ENCODE results near the gene CDKN2B.

The CDKN2B gene

DNA sequence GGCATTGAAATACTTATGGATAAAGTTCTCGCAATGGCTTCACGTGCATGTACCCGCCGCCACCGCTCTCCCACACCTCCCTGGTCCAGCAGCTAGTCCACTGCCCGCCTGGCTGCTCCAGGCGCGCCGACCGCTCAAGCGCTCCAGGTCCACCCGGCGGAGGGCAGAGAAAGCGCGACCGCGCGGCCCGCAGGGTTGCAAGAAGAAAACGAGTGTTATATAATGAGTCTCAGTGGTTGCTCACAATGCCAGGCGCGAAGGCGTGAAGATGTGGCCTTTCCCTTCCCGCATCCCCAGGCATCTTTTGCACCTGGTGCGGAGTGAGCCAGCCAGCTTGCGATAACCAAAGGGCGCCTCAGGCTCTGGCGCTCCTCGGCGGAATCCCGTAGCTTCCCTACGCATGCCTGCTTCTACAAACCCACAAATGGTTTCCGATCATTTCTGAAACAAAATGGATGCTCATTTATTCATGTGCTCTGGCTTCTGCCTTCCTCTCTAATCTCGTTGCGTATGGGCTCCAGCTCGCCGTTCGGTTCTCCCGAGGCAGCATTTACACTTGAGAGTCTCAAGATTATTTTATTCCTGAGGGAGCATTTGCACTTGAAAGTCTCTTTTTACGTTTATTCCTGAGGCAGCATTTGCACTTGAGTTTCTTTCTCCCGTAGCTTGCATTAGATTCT lies 40.6 kb downstream of the CDKN2B start:
- H3K4me3 ChIP-seq: peak overlapping the region; percentile 11
- H3K27ac ChIP-seq: no peak overlapping the region
- no peak for DNase-seq (ENCODE audit: low spot score)
- TF ChIP-seq, protein P1, sequence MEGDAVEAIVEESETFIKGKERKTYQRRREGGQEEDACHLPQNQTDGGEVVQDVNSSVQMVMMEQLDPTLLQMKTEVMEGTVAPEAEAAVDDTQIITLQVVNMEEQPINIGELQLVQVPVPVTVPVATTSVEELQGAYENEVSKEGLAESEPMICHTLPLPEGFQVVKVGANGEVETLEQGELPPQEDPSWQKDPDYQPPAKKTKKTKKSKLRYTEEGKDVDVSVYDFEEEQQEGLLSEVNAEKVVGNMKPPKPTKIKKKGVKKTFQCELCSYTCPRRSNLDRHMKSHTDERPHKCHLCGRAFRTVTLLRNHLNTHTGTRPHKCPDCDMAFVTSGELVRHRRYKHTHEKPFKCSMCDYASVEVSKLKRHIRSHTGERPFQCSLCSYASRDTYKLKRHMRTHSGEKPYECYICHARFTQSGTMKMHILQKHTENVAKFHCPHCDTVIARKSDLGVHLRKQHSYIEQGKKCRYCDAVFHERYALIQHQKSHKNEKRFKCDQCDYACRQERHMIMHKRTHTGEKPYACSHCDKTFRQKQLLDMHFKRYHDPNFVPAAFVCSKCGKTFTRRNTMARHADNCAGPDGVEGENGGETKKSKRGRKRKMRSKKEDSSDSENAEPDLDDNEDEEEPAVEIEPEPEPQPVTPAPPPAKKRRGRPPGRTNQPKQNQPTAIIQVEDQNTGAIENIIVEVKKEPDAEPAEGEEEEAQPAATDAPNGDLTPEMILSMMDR (IDR thresholded peaks at IDR 0.05): no peak

DNA sequence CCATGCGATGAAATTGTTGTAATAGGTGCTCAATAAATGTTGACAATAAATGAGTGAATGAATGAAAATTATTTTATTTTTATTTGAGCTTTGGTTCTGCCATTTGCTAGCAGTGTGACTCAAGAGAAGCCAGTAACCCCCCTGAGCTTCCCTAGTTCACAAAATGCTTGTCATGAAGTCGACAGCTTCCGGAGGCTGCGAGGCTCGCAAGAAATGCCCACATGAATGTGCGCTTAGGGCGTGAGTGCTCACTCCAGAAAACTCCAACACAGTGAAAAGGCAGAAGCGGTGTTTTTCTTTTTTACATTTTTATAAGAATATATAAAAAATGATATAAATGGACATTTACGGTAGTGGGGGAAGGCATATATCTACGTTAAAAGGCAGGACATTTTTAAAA lies 41.4 kb downstream of the CDKN2B start:
- H3K27ac ChIP-seq: no peak overlapping the region
- no peak for DNase-seq (ENCODE audit: low spot score)
- no peak overlapping the region for H3K4me3 ChIP-seq
- TF ChIP-seq, protein P1 (IDR thresholded peaks at IDR 0.05): no peak

DNA sequence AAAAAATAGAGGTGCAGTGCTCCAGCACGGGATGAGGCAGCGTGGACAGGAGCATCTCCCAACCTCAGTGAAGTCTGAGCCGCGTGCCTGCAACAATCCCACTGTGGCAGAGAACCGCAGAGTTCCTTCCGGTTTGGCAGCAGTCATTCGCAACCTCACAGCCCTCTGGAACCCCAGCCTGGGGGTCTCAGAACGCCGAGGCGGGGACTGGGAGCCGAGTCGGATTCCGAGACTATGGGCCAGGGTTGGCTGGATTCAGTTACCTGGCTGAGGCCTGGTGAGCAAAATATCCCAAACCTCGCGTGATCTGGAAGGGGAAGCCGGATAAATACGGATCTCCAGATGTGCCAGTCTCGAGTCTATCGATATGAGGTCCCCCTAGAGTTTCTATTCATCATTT lies 41.9 kb downstream of the CDKN2B start:
- no peak for DNase-seq (ENCODE audit: low spot score)
- H3K27ac ChIP-seq: no peak overlapping the region
- TF ChIP-seq, protein P1 (IDR thresholded peaks at IDR 0.05): no peak
- H3K4me3 ChIP-seq: no peak overlapping the region

DNA sequence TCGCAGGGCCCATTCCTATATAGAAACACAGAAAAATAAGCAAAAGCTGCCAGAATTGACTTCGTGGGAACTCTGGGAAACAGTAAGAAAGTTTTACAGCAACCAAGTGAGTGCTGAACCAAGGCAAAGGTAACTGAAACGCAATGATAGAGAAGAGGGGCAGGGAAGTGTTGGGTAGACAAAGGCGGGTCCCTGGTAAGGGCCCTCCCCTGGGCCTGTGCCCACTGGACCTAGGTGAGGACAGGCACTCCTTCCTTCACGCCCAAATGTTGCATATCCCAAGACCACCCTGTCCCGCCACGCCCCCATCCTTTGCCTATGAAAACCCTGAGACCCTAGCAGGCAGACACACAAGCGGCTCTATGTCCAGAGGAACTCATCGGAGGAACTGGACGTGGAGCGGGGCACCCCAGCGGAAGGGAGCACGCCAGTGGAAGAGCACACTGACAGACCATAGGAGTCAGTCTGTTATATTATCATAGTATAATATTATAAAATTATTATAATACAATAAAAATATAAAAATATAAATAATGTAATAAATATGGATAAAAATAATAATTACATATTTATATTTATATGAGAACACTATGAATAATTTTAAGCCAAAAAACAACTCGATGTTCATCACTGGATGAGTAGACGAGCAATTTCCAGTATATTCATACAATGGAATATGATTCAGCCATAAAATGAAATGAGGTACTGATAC lies 42.8 kb downstream of the CDKN2B start:
- DNase-seq (ENCODE audit: low spot score): no peak
- no peak overlapping the region for H3K27ac ChIP-seq
- no peak overlapping the region for H3K4me3 ChIP-seq
- TF ChIP-seq, protein P1 (IDR thresholded peaks at IDR 0.05): no peak

DNA sequence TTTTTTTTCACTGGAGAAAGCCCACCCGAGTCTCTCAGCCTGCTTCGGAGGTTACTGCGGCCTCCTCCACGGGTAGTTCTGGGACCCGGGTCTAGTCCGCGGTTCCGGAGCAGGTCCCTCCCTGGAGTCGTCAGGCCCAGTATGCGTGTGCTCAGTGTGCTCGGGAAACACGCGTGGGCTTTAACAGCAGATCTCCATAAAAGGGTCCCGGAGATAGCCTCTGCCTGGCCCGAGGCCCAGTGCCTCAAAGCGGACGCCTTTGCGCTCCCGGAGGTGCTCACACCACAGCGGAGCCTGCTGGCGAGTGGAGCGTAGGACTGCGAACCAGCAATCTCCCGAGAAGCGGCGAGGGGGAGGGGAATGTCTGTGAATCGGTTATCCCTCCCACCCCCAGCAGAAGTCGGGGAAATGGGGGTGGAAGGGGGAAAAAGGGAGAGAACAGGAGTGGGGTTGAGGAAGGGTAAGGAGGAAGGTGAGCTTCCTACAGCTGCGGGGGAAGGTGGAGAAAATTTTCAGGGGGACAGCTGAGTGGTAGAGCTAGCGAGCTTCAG lies 43.6 kb downstream of the CDKN2B start:
- H3K4me3 ChIP-seq: peak overlapping the region; percentile 54
- no peak for DNase-seq (ENCODE audit: low spot score)
- H3K27ac ChIP-seq: no peak overlapping the region
- TF ChIP-seq, protein P1 (IDR thresholded peaks at IDR 0.05): no peak

DNA sequence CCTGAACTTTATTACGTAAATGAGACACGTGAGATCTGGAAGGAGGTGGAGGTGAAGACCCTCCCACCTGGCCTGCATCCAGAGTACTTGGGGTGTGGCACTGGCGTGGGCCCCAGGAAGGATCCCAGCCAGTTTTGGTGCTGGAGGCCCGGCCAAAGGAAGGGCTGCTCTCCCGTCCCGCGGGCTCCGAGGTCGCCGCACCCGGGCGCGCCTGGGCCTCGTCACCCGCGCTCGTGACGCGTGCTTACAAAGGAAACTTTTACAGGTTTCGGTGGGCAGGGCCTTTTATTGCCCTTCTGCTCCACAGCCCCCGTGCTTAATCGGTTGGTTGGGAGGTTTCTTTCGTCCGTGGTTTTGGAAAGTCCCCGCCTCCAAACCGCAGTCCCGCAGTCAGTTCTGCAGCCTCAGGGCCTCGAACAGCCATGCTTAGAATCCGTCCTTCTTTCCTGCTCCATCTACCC lies 44.1 kb downstream of the CDKN2B start:
- TF ChIP-seq, protein P1 (IDR thresholded peaks at IDR 0.05): no peak
- no peak for DNase-seq (ENCODE audit: low spot score)
- peak overlapping the region; percentile 54 for H3K4me3 ChIP-seq
- H3K27ac ChIP-seq: no peak overlapping the region
